HCT116 (cell line): ENCODE results near the gene FBXL19. TPM values are rescaled to one million over a fixed set of nuclear protein-coding genes. Genes with fewer than 3 reads are reported as not detected.

Experiments
- ATAC-seq: fragments of 200-7000 bp; cut with Tn5 transposase; 2 replicates; pipeline ENCODE4 v1.9.1; 2020; ENCODE audit warnings: mild to moderate bottlenecking, moderate library complexity
- BruUV-seq: library from RNA; stranded (reverse); fragments of 400-500 nt; replicated peaks from 2 replicates; lab custom pipeline; 2021; lab: Mats Ljungman, UMichigan
- CTCF ChIA-PET: fragments of 300-600 bp; sonication (Branson Sonifier 250); formaldehyde crosslinking; loops from one replicate; lab custom pipeline; 2021; ENCODE audit warnings: antibody characterized with exemption; lab: Charles Lee
- POLR2A ChIA-PET: fragments of 300-600, 350-600 bp; sonication (Branson Sonifier 250); formaldehyde crosslinking; loops from one replicate; lab custom pipeline; 2021; ENCODE audit warnings: antibody characterized with exemption; lab: Charles Lee
- RAD21 ChIA-PET, 2 experiments: fragments of 300-600 bp; sonication (Branson Sonifier 250); formaldehyde crosslinking; loops; one replicate each; lab custom pipeline; 2023; ENCODE audit warnings: low total read pairs in 2 of 2; ENCODE audit not compliant: uncharacterized antibody in 2 of 2, unreplicated experiment in 2 of 2, low non-redundant PET in 1 of 2; lab: Charles Lee
- DNase-seq: peaks from one replicate; pipeline ENCODE4 v3.0.0-alpha.2; 2010; ENCODE audit warnings: low read depth, low spot score
- H2AFZ ChIP-seq: fragments of 200-600 bp; shearing (Covaris generic), sonication (generic); 2 replicates; pipeline ENCODE4 v1.6.1; 2017; ENCODE audit warnings: low read depth, mixed run types, mixed read lengths, antibody characterized with exemption, low read length; ENCODE audit not compliant: poor library complexity, severe bottlenecking
- H3K27ac ChIP-seq: 2 replicates; pipeline ENCODE4 v1.5.1; 2012; ENCODE audit warnings: low read depth, low read length
- H3K27me3 ChIP-seq: fragments of 200-600 bp; sonication (generic); 2 replicates; pipeline ENCODE4 v1.6.1; 2016; ENCODE audit warnings: mixed run types, low read length, mixed read lengths; ENCODE audit not compliant: insufficient read depth
- H3K36me3 ChIP-seq, 2 experiments: fragments of 200-500 bp in 1 of 2; fragments of 200-600 bp in 1 of 2; sonication (Bioruptor generic) in 1 of 2; sonication (generic) in 1 of 2; 2 replicates each; pipeline versions ENCODE4 v1.5.1 to v1.6.1; 2014 to 2016; ENCODE audit warnings: low read length in 2 of 2, inconsistent platforms in 1 of 2, mixed read lengths in 1 of 2, mixed run types in 1 of 2; ENCODE audit not compliant: insufficient read depth in 2 of 2, control insufficient read depth in 1 of 2
- H3K4me1 ChIP-seq, 2 experiments: fragments of 200-600 bp in 1 of 2; sonication (generic) in 1 of 2; 2 replicates each; pipeline versions ENCODE4 v1.5.1 to v1.6.1; 2012 to 2017; ENCODE audit warnings: low read length in 2 of 2, inconsistent platforms in 1 of 2, mild to moderate bottlenecking in 1 of 2, mixed read lengths in 1 of 2, mixed run types in 1 of 2, moderate library complexity in 1 of 2; ENCODE audit not compliant: insufficient read depth in 2 of 2, control insufficient read depth in 1 of 2
- H3K4me2 ChIP-seq: fragments of 200-600 bp; sonication (generic); 2 replicates; pipeline ENCODE4 v1.6.1; 2017; ENCODE audit warnings: mixed run types, low read length, mixed read lengths
- H3K4me3 ChIP-seq, 2 experiments: fragments of 200-600 bp in 1 of 2; sonication (generic) in 1 of 2; replicated peaks in 1 of 2; 2 replicates each; pipeline ENCODE4 v1.5.1; 2011 to 2016; ENCODE audit warnings: low read length in 2 of 2, control low read depth in 1 of 2, low read depth in 1 of 2, mild to moderate bottlenecking in 1 of 2, mixed read lengths in 1 of 2, mixed run types in 1 of 2
- H3K79me2 ChIP-seq: fragments of 200-600 bp; sonication (generic); 2 replicates; pipeline ENCODE4 v1.6.1; 2017; ENCODE audit warnings: mild to moderate bottlenecking, mixed run types, low read length, moderate library complexity, mixed read lengths; ENCODE audit not compliant: insufficient read depth
- H3K9ac ChIP-seq: fragments of 200-600 bp; sonication (generic); 2 replicates; pipeline ENCODE4 v1.6.1; 2016; ENCODE audit warnings: low read length, mixed read lengths
- H3K9me2 ChIP-seq: fragments of 200-600 bp; sonication (generic), shearing (Covaris generic); 2 replicates; pipeline ENCODE4 v1.6.1; 2017; ENCODE audit warnings: mixed run types, mild to moderate bottlenecking, moderate library complexity; ENCODE audit not compliant: insufficient read depth
- H3K9me3 ChIP-seq, 2 experiments: fragments of 200-500 bp in 1 of 2; fragments of 200-600 bp in 1 of 2; sonication (Bioruptor generic) in 1 of 2; sonication (generic) in 1 of 2; 2 replicates each; pipeline ENCODE4 v1.6.1; 2014 to 2017; ENCODE audit warnings: low read length in 2 of 2, mixed read lengths in 2 of 2, inconsistent platforms in 1 of 2, low read depth in 1 of 2, mild to moderate bottlenecking in 1 of 2, mixed run types in 1 of 2, moderate library complexity in 1 of 2; ENCODE audit not compliant: control insufficient read depth in 1 of 2, insufficient read depth in 1 of 2
- H4K20me1 ChIP-seq: fragments of 200-600 bp; sonication (generic), shearing (Covaris generic); 2 replicates; pipeline ENCODE4 v1.6.1; 2017; ENCODE audit warnings: mixed run types, mild to moderate bottlenecking, moderate library complexity; ENCODE audit not compliant: insufficient read depth
- ATF3 ChIP-seq: IDR thresholded peaks from 2 replicates; pipeline ENCODE4 v1.6.1; 2012
- CBX3 ChIP-seq: IDR thresholded peaks from 2 replicates; pipeline ENCODE4 v1.6.1; 2012; ENCODE audit warnings: low read depth
- CEBPB ChIP-seq: IDR thresholded peaks from 2 replicates; pipeline ENCODE4 v1.6.1; 2012; ENCODE audit warnings: low read depth
- CTCF ChIP-seq, 3 experiments: fragments of 200-600 bp in 1 of 3; sonication (generic) in 1 of 3; IDR thresholded peaks in 2 of 3; conservative IDR thresholded peaks in 1 of 3; 2 replicates each; pipeline ENCODE4 v1.5.1; 2012 to 2017; ENCODE audit warnings: low read depth in 2 of 3, low read length in 2 of 3, antibody characterized with exemption in 1 of 3, borderline replicate concordance in 1 of 3, control low read depth in 1 of 3, mild to moderate bottlenecking in 1 of 3, mixed read lengths in 1 of 3, mixed run types in 1 of 3, moderate library complexity in 1 of 3; ENCODE audit not compliant: insufficient read depth in 1 of 3
- ELF1 ChIP-seq: IDR thresholded peaks from 2 replicates; pipeline ENCODE4 v1.6.1; 2012; ENCODE audit warnings: low read depth, borderline replicate concordance
- EZH2 ChIP-seq: fragments of 200-600 bp; sonication (generic); IDR thresholded peaks from 2 replicates; pipeline ENCODE4 v1.6.1; 2017; ENCODE audit warnings: antibody characterized with exemption, mixed run types
- JUND ChIP-seq: IDR thresholded peaks from 2 replicates; pipeline ENCODE4 v1.6.1; 2012
- MAX ChIP-seq: IDR thresholded peaks from 2 replicates; pipeline ENCODE4 v1.6.1; 2012
- POLR2A ChIP-seq: IDR thresholded peaks from 2 replicates; pipeline ENCODE4 v1.7.0; 2011; ENCODE audit warnings: borderline replicate concordance; ENCODE audit not compliant: insufficient read depth, insufficient read length; ENCODE audit errors: extremely low read depth
- POLR2AphosphoS5 ChIP-seq: IDR thresholded peaks from 2 replicates; pipeline ENCODE4 v1.6.1; 2011; ENCODE audit warnings: mild to moderate bottlenecking, low read depth, low read length, moderate library complexity
- REST ChIP-seq: IDR thresholded peaks from 2 replicates; pipeline ENCODE4 v1.6.1; 2012; ENCODE audit warnings: low read depth
- SIN3A ChIP-seq: IDR thresholded peaks from 2 replicates; pipeline ENCODE4 v1.6.1; 2012; ENCODE audit warnings: low read depth
- TCF7L2 ChIP-seq: IDR thresholded peaks from 2 replicates; pipeline ENCODE4 v1.7.0; 2011; ENCODE audit warnings: borderline replicate concordance, inconsistent platforms; ENCODE audit not compliant: insufficient read depth, insufficient read length; ENCODE audit errors: extremely low read depth
- ZBTB33 ChIP-seq: IDR thresholded peaks from 2 replicates; pipeline ENCODE4 v1.6.1; 2011; ENCODE audit warnings: mild to moderate bottlenecking, low read length, moderate library complexity; ENCODE audit not compliant: insufficient replicate concordance; ENCODE audit errors: extremely low read depth
- ZNF274 ChIP-seq: fragments of 200-500 bp; sonication (Bioruptor generic); IDR thresholded peaks from 2 replicates; pipeline ENCODE4 v1.6.1; 2014; ENCODE audit warnings: mild to moderate bottlenecking, low read depth, low read length, inconsistent platforms
- intact Hi-C: fragments of 100-400 bp; cut with micrococcal nuclease; formaldehyde crosslinking; loops from 2 replicates; pipeline ENCODE4 v1.10.0; 2022
- total RNA-seq: library from RNA; stranded (reverse); gene quantifications from one replicate; pipeline ENCODE4 v1.2.1, GENCODE V29; 2021; ENCODE audit not compliant: unreplicated experiment

Gene FBXL19
- total RNA-seq, 1 experiment from 2014 or later, result 45.2 TPM

- H3K4me2 ChIP-seq, result no peak overlapping the region
- intact Hi-C loops, result no loop called here
- H3K4me3 ChIP-seq, result no peak overlapping the region
- H3K4me1 ChIP-seq, result no peaks in the 10 kb centered on the region
- no peak for TF ChIP-seq TCF7L2
- TF ChIP-seq ZBTB33, result no peak
- no peak for TF ChIP-seq ELF1
- no peak for TF ChIP-seq MAX
- no peak for TF ChIP-seq ZNF274
- TF ChIP-seq CTCF (IDR thresholded peaks at IDR 0.05 in 2 of 3, conservative IDR thresholded peaks at IDR 0.05 in 1 of 3; ENCODE audit: borderline replicate concordance in 1 of 3, insufficient read depth in 1 of 3, low read depth in 2 of 3, low read length in 2 of 3), result no peak
- TF ChIP-seq CEBPB, result no peak
- no peak for TF ChIP-seq SIN3A
- TF ChIP-seq POLR2AphosphoS5, result no peak
- no peak for TF ChIP-seq ATF3
- TF ChIP-seq JUND, result no peak
- TF ChIP-seq POLR2A, result no peak
- no peak for TF ChIP-seq CBX3
- no peak for TF ChIP-seq EZH2
- no peak for TF ChIP-seq REST
- H3K36me3 ChIP-seq, result peaks cover 6 to 9% of the 10 kb centered on the region in 2 experiments; a peak in 2 of 4 replicates
- DNase-seq, result no peak
- RAD21 ChIA-PET, result no interaction called here
- no peaks in the 10 kb centered on the region for H3K9me2 ChIP-seq
- no peaks in the 10 kb centered on the region for H4K20me1 ChIP-seq
- H3K79me2 ChIP-seq, result no peaks in the 10 kb centered on the region
- no peaks in the 10 kb centered on the region for H3K27me3 ChIP-seq
- no peaks in the 10 kb centered on the region for H3K9me3 ChIP-seq
- no TSS peak for BruUV-seq
- H3K27ac ChIP-seq, result no peak overlapping the region
- H2AFZ ChIP-seq, result no peak overlapping the region
- ATAC-seq, result 0 out of 2 replicates have a peak, but pooled peaks have one; percentile 24
- H3K9ac ChIP-seq, result no peak overlapping the region
- POLR2A ChIA-PET, result no interaction called here
- CTCF ChIA-PET, result no interaction called here
Observed at GRCh38 chr16:30882429-30883310, 40.7 kb upstream of the FBXL19 start.
